Measurements from ENCODE around the gene LMO7. TPM values are rescaled to one million over a fixed set of nuclear protein-coding genes. Genes with fewer than 3 reads are reported as not detected.

The LMO7 gene
- total RNA-seq, 1 experiment from 2014 or later = 18.5 TPM

DNA sequence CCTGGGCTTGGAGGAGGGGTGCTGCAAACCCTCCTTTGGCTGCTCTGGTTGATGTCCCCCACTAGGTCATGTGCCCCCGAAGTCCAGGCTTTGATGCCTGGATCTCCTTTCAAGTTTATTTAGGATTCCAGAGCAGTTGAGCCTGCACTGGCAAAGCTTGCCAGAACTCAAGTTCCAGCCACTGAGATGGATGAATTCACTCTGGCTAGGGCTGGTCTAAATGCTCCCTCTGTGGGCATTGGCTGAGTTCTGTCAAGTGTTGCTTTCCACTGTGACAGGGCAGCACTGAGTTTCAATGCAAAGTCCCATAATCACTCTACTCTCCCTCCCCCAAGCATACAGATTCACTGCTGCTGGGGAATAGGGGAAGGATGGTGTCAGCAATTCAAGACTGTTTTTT lies 17.8 kb upstream of the LMO7 start:
- Mint-ChIP-seq H3K9me3 (no peaks in the 10 kb centered on the region), H3K36me3 (no peaks in the 10 kb centered on the region), H3K27me3 (ENCODE audit: low read depth) (no peaks in the 10 kb centered on the region), H3K27ac (no peak overlapping the region), H3K4me3 (no peak overlapping the region), H3K4me1 (no peaks in the 10 kb centered on the region)
- CTCF ChIA-PET = no interaction called here
- DNase-seq (ENCODE audit: low spot score) (no peak), ATAC-seq (no peak; the same call in none of the 2 replicates)
- TF ChIP-seq, protein P1, sequence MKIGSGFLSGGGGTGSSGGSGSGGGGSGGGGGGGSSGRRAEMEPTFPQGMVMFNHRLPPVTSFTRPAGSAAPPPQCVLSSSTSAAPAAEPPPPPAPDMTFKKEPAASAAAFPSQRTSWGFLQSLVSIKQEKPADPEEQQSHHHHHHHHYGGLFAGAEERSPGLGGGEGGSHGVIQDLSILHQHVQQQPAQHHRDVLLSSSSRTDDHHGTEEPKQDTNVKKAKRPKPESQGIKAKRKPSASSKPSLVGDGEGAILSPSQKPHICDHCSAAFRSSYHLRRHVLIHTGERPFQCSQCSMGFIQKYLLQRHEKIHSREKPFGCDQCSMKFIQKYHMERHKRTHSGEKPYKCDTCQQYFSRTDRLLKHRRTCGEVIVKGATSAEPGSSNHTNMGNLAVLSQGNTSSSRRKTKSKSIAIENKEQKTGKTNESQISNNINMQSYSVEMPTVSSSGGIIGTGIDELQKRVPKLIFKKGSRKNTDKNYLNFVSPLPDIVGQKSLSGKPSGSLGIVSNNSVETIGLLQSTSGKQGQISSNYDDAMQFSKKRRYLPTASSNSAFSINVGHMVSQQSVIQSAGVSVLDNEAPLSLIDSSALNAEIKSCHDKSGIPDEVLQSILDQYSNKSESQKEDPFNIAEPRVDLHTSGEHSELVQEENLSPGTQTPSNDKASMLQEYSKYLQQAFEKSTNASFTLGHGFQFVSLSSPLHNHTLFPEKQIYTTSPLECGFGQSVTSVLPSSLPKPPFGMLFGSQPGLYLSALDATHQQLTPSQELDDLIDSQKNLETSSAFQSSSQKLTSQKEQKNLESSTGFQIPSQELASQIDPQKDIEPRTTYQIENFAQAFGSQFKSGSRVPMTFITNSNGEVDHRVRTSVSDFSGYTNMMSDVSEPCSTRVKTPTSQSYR (CRISPR knock-in tag; IDR thresholded peaks at IDR 0.05) = no peak
- TF ChIP-seq ATF1 (CRISPR knock-in tag; IDR thresholded peaks at IDR 0.05) = no peak
- TF ChIP-seq SMAD4 (CRISPR knock-in tag; IDR thresholded peaks at IDR 0.05) = no peak
- TF ChIP-seq, protein P2, sequence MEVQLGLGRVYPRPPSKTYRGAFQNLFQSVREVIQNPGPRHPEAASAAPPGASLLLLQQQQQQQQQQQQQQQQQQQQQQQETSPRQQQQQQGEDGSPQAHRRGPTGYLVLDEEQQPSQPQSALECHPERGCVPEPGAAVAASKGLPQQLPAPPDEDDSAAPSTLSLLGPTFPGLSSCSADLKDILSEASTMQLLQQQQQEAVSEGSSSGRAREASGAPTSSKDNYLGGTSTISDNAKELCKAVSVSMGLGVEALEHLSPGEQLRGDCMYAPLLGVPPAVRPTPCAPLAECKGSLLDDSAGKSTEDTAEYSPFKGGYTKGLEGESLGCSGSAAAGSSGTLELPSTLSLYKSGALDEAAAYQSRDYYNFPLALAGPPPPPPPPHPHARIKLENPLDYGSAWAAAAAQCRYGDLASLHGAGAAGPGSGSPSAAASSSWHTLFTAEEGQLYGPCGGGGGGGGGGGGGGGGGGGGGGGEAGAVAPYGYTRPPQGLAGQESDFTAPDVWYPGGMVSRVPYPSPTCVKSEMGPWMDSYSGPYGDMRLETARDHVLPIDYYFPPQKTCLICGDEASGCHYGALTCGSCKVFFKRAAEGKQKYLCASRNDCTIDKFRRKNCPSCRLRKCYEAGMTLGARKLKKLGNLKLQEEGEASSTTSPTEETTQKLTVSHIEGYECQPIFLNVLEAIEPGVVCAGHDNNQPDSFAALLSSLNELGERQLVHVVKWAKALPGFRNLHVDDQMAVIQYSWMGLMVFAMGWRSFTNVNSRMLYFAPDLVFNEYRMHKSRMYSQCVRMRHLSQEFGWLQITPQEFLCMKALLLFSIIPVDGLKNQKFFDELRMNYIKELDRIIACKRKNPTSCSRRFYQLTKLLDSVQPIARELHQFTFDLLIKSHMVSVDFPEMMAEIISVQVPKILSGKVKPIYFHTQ (CRISPR knock-in tag; IDR thresholded peaks at IDR 0.05) = no peak
- TF ChIP-seq, protein P3, sequence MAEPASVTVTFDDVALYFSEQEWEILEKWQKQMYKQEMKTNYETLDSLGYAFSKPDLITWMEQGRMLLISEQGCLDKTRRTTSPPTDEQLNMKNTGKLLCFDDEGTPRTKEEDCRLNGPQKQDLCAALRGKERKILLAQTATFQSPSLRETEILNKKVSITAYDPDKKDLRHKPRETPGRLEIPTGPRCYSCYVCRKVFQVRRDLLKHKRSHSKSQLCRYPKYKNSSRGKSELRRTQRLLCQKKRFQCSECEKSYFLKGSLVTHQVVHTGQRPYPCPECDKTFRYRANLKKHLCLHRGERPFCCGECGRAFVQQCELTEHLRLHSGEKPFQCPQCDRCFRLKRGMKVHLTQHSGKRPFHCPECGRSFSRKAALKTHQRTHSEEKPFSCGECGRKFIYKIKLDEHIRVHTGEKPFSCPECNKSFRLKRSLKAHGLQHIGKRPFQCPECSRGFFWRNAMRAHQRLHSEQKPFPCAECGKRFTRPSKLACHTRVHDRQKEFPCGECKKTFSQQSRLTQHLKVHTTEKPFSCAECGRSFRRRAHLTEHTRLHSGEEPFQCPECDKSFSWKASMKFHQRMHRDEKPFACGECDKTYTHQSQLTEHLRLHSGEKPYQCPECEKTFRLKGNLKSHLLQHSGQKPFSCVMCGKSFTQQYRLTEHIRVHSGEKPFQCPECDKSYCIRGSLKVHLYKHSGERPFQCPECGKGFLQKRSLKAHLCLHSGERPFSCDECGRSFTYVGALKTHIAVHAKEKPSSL (CRISPR knock-in tag; conservative IDR thresholded peaks at IDR 0.05) = no peak
- TF ChIP-seq JUN (CRISPR knock-in tag; IDR thresholded peaks at IDR 0.05) = no peak
- TF ChIP-seq, protein P4, sequence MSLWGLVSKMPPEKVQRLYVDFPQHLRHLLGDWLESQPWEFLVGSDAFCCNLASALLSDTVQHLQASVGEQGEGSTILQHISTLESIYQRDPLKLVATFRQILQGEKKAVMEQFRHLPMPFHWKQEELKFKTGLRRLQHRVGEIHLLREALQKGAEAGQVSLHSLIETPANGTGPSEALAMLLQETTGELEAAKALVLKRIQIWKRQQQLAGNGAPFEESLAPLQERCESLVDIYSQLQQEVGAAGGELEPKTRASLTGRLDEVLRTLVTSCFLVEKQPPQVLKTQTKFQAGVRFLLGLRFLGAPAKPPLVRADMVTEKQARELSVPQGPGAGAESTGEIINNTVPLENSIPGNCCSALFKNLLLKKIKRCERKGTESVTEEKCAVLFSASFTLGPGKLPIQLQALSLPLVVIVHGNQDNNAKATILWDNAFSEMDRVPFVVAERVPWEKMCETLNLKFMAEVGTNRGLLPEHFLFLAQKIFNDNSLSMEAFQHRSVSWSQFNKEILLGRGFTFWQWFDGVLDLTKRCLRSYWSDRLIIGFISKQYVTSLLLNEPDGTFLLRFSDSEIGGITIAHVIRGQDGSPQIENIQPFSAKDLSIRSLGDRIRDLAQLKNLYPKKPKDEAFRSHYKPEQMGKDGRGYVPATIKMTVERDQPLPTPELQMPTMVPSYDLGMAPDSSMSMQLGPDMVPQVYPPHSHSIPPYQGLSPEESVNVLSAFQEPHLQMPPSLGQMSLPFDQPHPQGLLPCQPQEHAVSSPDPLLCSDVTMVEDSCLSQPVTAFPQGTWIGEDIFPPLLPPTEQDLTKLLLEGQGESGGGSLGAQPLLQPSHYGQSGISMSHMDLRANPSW (CRISPR knock-in tag; conservative IDR thresholded peaks at IDR 0.05; ENCODE audit: low read depth) = no peak
- TF ChIP-seq SOX15 (CRISPR knock-in tag; IDR thresholded peaks at IDR 0.05) = no peak
- TF ChIP-seq GABPB1 (CRISPR knock-in tag; IDR thresholded peaks at IDR 0.05) = no peak
- no peak for TF ChIP-seq ETV6 (CRISPR knock-in tag; IDR thresholded peaks at IDR 0.05)
- TF ChIP-seq NR2C2 (CRISPR knock-in tag; IDR thresholded peaks at IDR 0.05) = no peak
- TF ChIP-seq IRF2 (CRISPR knock-in tag; IDR thresholded peaks at IDR 0.05; ENCODE audit: borderline replicate concordance, low read depth) = no peak
- no peak for TF ChIP-seq ELF4 (CRISPR knock-in tag; IDR thresholded peaks at IDR 0.05; ENCODE audit: low read depth)
- TF ChIP-seq, protein P5, sequence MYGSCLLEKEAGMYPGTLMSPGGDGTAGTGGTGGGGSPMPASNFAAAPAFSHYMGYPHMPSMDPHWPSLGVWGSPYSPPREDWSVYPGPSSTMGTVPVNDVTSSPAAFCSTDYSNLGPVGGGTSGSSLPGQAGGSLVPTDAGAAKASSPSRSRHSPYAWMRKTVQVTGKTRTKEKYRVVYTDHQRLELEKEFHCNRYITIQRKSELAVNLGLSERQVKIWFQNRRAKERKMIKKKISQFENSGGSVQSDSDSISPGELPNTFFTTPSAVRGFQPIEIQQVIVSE (CRISPR knock-in tag; IDR thresholded peaks at IDR 0.05; ENCODE audit: borderline replicate concordance) = no peak
- no peak for TF ChIP-seq RELA (CRISPR knock-in tag; IDR thresholded peaks at IDR 0.05; ENCODE audit: borderline replicate concordance)
- TF ChIP-seq, protein P6, sequence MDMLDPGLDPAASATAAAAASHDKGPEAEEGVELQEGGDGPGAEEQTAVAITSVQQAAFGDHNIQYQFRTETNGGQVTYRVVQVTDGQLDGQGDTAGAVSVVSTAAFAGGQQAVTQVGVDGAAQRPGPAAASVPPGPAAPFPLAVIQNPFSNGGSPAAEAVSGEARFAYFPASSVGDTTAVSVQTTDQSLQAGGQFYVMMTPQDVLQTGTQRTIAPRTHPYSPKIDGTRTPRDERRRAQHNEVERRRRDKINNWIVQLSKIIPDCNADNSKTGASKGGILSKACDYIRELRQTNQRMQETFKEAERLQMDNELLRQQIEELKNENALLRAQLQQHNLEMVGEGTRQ (CRISPR knock-in tag; IDR thresholded peaks at IDR 0.05) = no peak
- TF ChIP-seq, protein P7, sequence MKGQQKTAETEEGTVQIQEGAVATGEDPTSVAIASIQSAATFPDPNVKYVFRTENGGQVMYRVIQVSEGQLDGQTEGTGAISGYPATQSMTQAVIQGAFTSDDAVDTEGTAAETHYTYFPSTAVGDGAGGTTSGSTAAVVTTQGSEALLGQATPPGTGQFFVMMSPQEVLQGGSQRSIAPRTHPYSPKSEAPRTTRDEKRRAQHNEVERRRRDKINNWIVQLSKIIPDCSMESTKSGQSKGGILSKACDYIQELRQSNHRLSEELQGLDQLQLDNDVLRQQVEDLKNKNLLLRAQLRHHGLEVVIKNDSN (CRISPR knock-in tag; IDR thresholded peaks at IDR 0.05) = no peak
- TF ChIP-seq, protein P8, sequence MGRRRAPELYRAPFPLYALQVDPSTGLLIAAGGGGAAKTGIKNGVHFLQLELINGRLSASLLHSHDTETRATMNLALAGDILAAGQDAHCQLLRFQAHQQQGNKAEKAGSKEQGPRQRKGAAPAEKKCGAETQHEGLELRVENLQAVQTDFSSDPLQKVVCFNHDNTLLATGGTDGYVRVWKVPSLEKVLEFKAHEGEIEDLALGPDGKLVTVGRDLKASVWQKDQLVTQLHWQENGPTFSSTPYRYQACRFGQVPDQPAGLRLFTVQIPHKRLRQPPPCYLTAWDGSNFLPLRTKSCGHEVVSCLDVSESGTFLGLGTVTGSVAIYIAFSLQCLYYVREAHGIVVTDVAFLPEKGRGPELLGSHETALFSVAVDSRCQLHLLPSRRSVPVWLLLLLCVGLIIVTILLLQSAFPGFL (CRISPR knock-in tag; IDR thresholded peaks at IDR 0.05; ENCODE audit: borderline replicate concordance) = no peak
- POLR2A ChIA-PET = no interaction called here

Measured in WTC11 (cell line).